ENCODE data around the gene SCAPER. TPM values are rescaled to one million over a fixed set of nuclear protein-coding genes. Genes with fewer than 3 reads are reported as not detected.

The SCAPER gene
- total RNA-seq, 1 experiment from 2014 or later = 7.4 TPM

GRCh38 chr15:76328106-76328696, 576.9 kb downstream of the SCAPER start:
- no peak overlapping the region for H3K4ac ChIP-seq (ENCODE audit: low read depth, low read length)
- no peaks in the 10 kb centered on the region for H3K23me2 ChIP-seq (ENCODE audit: insufficient read length, low read depth, low read length, poor library complexity, severe bottlenecking)
- no peak overlapping the region for H2BK120ac ChIP-seq (ENCODE audit: low read depth, low read length, poor library complexity, severe bottlenecking)
- H3K9ac ChIP-seq (ENCODE audit: extremely low read depth, insufficient read length, low read length) = no peak overlapping the region
- H3K9me3 ChIP-seq (ENCODE audit: control insufficient read depth, low read depth, low read length) = no peaks in the 10 kb centered on the region
- no peak overlapping the region for H4K91ac ChIP-seq (ENCODE audit: insufficient read length, low read depth, low read length)
- H3K14ac ChIP-seq (ENCODE audit: insufficient read depth, low read length) = no peak overlapping the region
- Mint-ChIP-seq H3K27me3 (ENCODE audit: low read depth) (peaks cover 42% of the 10 kb centered on the region), H3K27ac (no peak overlapping the region; a peak in 1 of 7 replicates), H3K4me3 (no peak overlapping the region), H3K36me3 (ENCODE audit: insufficient read depth in 1 of 3, low read depth in 3 of 3) (no peaks in the 10 kb centered on the region), H3K9me3 (no peaks in the 10 kb centered on the region), H3K4me1 (peaks cover 7% of the 10 kb centered on the region in 2 experiments)
- no peaks in the 10 kb centered on the region; the same call in 1 of the 2 replicates for H3K27me3 ChIP-seq (ENCODE audit: insufficient read depth, low read length)
- H2BK5ac ChIP-seq (ENCODE audit: insufficient read length, low read length) = no peak overlapping the region
- no peak overlapping the region for H3K56ac ChIP-seq (ENCODE audit: insufficient read length, low read depth, low read length)
- DNase-seq = no peak
- no peaks in the 10 kb centered on the region for H3K79me1 ChIP-seq (ENCODE audit: insufficient read depth, low read depth, low read length, poor library complexity, severe bottlenecking)
- H2BK20ac ChIP-seq (ENCODE audit: low read depth, low read length, poor library complexity, severe bottlenecking) = no peak overlapping the region
- no peak overlapping the region for H2BK12ac ChIP-seq (ENCODE audit: insufficient read length, low read depth, low read length)
- WGBS (ENCODE audit: extremely low coverage, insufficient read length, low lambda C conversion rate) = no CpG with 5 or more reads among the region's 8 CpGs
- H2BK15ac ChIP-seq (ENCODE audit: low read depth, low read length) = no peak overlapping the region
- no peak overlapping the region for H4K5ac ChIP-seq (ENCODE audit: insufficient read length, low read depth, low read length)
- no peaks in the 10 kb centered on the region for H3K79me2 ChIP-seq (ENCODE audit: insufficient read depth, low read length)
- no peak overlapping the region for H3K4me2 ChIP-seq (ENCODE audit: insufficient read depth, insufficient read length, low read length)
- no peak overlapping the region for H3K18ac ChIP-seq (ENCODE audit: insufficient read length, low read depth, low read length)
- no peak for TF ChIP-seq CTCF (conservative IDR thresholded peaks at IDR 0.05)
- no peaks in the 10 kb centered on the region for H4K20me1 ChIP-seq (ENCODE audit: control insufficient read depth, insufficient read depth, insufficient read length)
- no peak overlapping the region for H3T11ph ChIP-seq (ENCODE audit: low read length)
- no peak overlapping the region for H2AK5ac ChIP-seq (ENCODE audit: insufficient read length, low read length)
- no peak overlapping the region for H3K27ac ChIP-seq (ENCODE audit: insufficient read length, low read depth, low read length)
- no peak overlapping the region for H3K23ac ChIP-seq (ENCODE audit: insufficient read length, low read depth, low read length)
- no peak overlapping the region for H4K8ac ChIP-seq (replicated peaks; ENCODE audit: insufficient read length, low read depth, low read length)
- no peak overlapping the region for H2AFZ ChIP-seq (ENCODE audit: low read length)
- no peaks in the 10 kb centered on the region for H3K4me1 ChIP-seq (ENCODE audit: insufficient read depth, low read length)

Data from H9 (cell line).